Measurements from ENCODE around the gene FAM149B1. TPM values are rescaled to one million over a fixed set of nuclear protein-coding genes. Genes with fewer than 3 reads are reported as not detected.

Gene FAM149B1
- total RNA-seq, 1 donor from 2014 or later: 11.5 TPM

GRCh38 chr10:73261362-73261995, 93.6 kb downstream of the FAM149B1 start:
- no peak for DNase-seq (ENCODE audit: low spot score)
- intact Hi-C loops (cut with DNase I): no loop called here

GRCh38 chr10:73262105-73262730, 94.3 kb downstream of the FAM149B1 start:
- intact Hi-C loops (cut with DNase I): no loop called here
- no peak for DNase-seq (ENCODE audit: low spot score)

- intact Hi-C loops (cut with DNase I): no loop called here
- DNase-seq (ENCODE audit: low spot score): no peak
Observed at GRCh38 chr10:73262880-73263555, 95.1 kb downstream of the FAM149B1 start.

GRCh38 chr10:73263693-73264347, 95.9 kb downstream of the FAM149B1 start:
- intact Hi-C loops (cut with DNase I): no loop called here
- DNase-seq (ENCODE audit: low spot score): no peak

- intact Hi-C loops (cut with DNase I): no loop called here
- DNase-seq (ENCODE audit: low spot score): no peak
Observed at GRCh38 chr10:73264423-73264822, 96.5 kb downstream of the FAM149B1 start.

- DNase-seq (ENCODE audit: low spot score): no peak
- intact Hi-C loops (cut with DNase I): no loop called here
Observed at GRCh38 chr10:73281097-73281496, 113.2 kb downstream of the FAM149B1 start.

GRCh38 chr10:73287441-73287840, 119.5 kb downstream of the FAM149B1 start:
- DNase-seq (ENCODE audit: low spot score): no peak
- intact Hi-C loops (cut with DNase I): no loop called here

GRCh38 chr10:73289958-73290357, 122.0 kb downstream of the FAM149B1 start:
- DNase-seq (ENCODE audit: low spot score): no peak
- intact Hi-C loops (cut with DNase I): no loop called here

- intact Hi-C loops (cut with DNase I): no loop called here
- DNase-seq (ENCODE audit: low spot score): no peak
Observed at GRCh38 chr10:73293461-73293860, 125.5 kb downstream of the FAM149B1 start.

Other genes starting within 250 kb of the FAM149B1 start
- gene PLA2G12B, start 213.3 kb upstream of the FAM149B1 start, total RNA-seq: not detected
- 54.8 TPM for gene P4HA1, start 71.3 kb upstream of the FAM149B1 start, total RNA-seq
- 2.4 TPM for gene NUDT13, start 57.7 kb upstream of the FAM149B1 start, total RNA-seq
- 17.0 TPM for gene ECD, start 111 bp upstream of the FAM149B1 start, total RNA-seq
- 7.4 TPM for gene DNAJC9, start 79.1 kb downstream of the FAM149B1 start, total RNA-seq
- gene MRPS16, start 84.5 kb downstream of the FAM149B1 start, total RNA-seq: 95.5 TPM
- 1.4 TPM for gene CFAP70, start 190.7 kb downstream of the FAM149B1 start, total RNA-seq
- gene ANXA7, start 245.9 kb downstream of the FAM149B1 start, total RNA-seq: 132 TPM